Astrocyte of the hippocampus (primary cell): ENCODE data around the gene C19orf38.
"Not testable (repeated sequence)": the region's sequence is repeated elsewhere in the genome, so short reads cannot be mapped to it uniquely, and the experiment has no call there.

Experiments
- DNase-seq: peaks from one replicate; pipeline ENCODE4 v3.0.0; 2011; ENCODE audit warnings: low read depth, low spot score

The C19orf38 gene

DNA sequence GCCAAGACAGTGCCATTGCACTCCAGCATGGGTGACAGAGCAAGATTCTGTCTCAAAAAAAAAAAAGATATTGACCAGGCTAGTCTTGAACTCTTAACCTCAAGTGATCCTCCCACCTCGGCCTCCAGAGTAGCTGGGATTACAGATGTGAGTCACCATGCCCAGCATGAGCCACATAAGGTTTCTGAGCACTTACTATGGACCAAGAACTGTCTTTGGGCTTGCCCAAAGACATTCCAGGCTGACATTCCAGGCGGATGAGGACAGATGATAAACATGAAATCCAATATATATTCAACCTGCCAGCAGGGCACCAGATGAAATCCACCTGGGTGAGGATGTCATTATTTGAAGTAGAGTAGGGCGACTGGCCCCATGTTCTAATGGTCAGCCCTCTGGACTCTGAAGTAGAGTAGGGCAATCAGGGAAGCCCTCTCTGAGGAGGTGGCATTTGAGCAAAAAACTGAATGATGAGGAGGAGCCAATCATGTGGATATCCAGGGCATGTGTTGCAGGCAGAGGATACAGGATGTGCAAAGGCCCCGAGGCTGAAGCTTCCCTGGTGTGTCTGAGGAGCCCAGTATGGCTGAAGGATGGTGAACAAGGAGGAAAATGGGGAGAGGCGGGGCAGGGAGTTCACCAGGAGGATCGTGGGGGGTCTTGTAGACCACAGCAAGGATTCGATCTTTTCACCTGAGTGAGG lies 4.0 kb downstream of the C19orf38 start:
- peak; percentile 56 for DNase-seq

DNA sequence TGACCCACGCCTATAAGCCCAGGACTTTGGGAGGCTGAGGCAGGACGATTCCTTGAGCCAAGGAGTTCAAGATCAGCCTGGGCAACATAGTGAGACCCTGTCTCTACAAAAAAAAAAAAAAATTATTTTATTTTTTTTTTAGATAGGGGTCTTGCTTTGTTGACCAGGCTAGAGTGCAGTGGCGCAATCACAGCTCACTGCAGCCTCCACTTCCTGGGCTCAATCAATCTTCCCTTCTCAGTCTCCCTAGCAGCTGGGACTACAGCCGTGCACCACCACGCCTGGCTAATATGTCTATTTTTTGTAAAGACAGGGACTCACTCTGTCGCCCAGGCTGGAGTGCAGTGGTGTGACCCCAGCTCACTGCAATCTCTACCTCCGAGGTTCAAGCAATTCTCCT lies 4.7 kb downstream of the C19orf38 start:
- no peak for DNase-seq

DNA sequence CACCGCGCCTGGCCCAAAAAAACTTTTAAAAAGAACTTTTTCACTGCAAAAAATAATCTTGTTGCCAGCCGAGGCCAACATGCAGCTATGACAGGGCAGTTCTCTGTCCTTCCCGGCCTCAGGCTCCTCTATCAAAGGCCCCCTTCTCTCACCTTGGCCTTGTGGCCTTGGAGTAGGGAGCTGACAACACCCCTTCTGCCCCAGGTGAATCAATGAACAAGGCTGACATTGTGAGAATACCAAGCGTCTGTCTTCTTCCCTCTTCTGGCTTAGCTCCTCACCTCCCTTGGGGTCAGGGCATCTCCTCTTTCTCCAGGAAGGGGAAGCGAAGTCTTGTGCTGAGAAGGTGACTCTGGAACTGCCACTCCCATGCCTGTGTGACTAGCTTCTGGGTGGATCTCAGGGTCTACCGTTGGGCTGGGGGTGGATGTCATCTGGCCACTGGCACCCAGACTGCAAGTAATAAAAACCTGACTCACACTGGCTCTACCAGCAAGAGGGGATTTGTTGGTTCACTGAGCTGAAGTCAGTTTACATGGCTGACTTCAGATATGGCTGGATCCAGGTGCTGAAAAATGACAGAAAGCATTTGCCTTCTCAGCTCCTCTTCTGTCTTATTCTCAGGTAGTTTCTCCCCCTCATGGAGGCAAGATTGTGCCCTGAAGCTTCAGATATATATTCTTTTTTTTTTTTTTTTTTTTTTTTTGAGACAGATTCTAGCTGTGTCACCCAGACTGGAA lies 6.3 kb downstream of the C19orf38 start:
- no peak for DNase-seq

DNA sequence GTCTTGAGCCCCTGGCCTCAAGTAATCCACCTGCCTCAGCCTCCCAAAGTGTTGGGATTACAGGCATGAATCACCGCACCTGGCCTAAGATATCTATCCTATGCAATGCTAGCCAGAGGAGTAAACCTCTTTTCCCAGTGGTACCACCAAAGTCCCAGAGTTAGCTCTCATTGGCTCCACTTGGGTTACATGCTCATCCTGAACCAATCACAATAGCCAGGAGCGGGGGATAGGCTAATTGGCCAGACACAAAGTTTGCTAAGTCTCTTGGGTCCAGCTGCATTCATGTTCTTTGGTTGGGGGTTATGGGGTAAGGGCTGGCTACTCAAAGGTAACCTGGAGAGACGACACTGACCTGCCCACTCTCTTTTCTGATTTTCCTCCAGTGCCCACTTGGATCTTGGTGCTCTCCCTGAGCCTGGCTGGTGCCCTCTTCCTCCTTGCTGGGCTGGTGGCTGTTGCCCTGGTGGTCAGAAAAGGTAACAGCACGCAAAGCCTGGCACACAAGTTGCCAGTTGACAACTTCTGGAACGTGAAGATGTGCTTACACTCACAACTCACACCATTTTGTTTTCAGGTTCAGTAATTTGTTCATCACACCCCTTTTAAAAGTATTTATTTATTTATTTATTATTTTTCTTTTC lies 7.8 kb downstream of the C19orf38 start:
- DNase-seq, result no peak

DNA sequence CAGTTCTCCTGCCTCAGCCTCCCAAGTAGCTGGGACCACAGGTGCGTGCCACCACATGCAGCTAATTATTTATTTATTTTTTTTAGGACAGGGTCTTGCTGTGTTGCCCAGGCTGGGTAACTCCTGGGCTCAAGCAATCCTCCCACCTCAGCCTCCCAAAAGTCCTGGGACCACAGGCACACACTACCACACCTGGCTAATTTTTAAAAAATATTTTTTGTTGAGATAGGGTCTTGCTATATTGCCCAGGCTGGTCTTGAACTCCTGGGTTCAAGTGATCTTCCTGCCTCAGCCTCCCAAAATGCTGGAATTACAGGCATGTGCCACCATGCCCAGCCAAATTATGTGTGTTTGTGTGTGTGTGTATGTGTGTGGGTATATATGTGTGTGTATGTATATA lies 8.7 kb downstream of the C19orf38 start:
- DNase-seq, result not testable (repeated sequence)

DNA sequence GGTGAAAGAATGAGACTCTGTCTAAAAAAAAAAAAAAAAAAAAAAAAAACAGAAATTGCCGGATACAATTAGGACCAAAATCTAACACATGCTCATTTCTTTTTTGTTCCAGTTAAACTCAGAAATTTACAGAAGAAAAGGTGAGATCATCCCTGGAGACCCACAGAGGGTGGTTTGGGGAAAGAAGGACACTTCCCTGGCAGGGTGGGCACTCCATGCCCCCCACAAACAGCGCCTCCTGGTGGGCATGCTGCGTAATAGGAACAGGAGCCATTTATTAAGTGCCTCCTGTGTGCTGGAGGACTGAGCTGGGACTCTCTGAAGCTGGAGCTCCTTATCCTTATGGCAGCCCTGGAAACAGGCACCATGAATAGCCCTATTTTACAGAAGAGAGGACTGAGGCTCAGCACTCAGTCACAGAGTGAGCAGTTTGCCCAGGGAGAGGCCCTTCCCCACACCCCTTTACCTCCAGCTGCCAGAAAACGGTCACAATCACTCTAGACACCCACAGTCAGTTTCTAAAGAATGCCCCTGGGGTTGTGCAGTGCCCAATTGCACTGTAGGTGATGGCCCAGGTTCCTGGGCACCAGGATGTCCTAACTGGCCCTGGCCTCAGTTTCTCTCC lies 10.1 kb downstream of the C19orf38 start:
- DNase-seq, result no peak

DNA sequence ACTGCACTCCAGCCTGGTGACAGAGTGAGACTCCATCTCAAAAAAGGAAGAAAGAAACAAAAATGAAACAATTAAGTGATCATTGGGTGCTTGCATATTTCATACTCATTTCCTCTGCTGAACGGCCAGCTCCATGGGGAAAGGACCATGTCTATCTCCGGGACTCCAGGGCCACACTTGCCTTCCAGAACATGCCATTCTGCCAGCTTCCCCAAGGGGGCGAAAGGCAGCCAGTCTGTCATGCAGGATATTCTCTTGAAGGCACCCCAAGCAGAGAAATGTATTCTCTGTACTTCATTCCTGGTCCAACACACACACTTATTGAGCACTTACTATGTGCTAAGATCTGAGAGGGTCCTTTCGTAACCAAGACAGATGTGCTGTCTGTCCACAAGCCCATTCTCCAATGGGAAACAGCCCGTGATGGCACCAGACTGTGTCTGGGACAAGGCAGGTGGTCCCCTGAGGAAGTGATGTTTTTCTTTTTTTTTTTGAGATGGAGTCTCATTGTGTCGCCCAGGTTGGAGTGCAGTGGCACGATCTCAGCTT lies 13.0 kb downstream of the C19orf38 start:
- no peak for DNase-seq

DNA sequence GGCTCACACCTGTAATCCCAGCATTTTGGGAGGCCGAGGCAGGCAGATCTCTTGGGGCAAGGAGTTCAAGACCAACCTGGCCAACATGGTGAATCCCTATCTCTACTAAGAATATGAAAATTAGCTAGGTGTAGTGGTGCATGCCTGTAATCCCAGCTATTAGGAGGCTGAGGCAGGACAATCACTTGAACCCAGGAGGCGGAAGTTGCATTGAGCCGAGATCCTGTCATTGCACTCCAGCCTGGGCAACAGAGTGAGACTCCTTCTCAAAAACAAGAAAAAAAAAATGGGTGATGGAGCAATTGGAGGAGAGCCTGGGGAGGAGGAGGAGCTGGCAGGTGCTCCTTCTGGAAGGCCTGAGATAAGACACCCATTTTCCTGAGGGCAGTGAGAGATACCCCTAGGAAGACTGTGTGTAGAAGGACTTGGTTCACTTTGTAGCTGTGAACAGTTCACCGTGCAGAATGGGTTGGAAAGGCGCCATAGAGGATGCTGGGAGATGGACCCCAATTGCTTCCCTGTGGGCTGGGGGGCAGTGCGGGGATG lies 14.4 kb downstream of the C19orf38 start:
- no peak for DNase-seq

DNA sequence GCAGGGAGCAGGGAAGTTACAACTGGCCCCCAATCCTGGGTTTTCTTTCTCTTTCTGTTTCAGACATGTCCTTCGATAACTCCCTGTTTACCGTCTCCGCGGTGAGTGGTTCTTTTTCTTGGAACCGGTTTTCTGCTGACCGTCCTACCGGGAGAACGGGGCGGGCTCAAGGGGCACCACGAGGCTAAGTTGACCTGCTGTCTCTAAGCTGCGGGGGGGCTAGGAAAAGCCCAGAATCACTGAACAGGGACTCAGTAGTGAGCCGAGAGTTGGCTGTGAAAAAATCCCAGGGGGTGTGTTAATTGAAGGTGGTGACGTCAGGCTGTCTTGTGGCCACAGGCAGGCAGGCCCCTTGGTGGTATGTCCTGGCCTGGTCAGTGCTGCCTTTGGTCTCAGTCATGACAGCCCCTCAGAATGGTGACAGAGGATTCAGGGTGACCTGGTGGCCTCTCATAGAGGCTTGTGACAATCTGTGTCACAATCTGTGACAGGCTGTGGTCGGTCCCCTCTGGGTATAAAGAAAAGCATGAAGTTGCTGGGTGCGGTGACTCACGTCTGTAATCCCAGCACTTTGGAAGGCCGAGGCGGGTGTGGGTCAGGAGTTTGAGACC lies 15.0 kb downstream of the C19orf38 start:
- DNase-seq, result peak; percentile 89

DNA sequence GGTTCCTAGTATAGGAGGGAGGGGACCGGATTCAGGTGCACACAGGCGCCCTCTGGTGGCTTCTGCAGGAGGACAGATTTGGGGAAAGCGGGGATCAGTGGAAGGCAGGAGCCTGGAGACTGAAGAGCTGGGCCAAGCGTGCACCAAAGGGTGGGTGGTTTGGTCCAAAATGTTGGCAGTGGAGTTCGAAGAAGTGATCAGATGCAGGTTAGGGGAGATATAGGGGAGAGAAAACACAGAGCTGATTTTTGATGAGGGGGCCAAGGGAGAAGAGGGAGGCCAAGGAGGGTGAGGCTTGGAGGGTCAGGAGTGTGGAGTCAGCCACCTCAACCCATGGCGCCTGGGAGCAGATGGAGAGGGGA lies 16.3 kb downstream of the C19orf38 start:
- peak; percentile 87 for DNase-seq

DNA sequence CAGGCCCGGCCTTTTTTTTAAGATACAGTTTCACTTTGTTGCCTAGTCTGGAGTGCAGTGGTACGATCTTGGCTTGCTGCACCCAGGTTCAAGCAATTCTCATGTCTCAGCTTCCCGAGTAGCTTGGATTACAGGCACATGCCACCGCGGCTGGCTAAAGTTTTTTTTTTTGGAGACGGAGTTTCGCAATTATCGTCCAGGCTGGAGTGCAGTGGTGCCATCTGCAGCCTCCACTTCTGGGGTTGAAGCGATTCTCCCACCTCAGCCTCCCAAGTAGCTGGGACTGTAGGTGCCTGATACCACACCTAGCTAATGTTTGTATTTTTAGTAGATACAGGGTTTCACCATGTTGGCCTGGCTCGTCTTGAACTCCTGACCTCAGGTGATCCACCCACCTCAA lies 18.3 kb downstream of the C19orf38 start:
- DNase-seq, result no peak

DNA sequence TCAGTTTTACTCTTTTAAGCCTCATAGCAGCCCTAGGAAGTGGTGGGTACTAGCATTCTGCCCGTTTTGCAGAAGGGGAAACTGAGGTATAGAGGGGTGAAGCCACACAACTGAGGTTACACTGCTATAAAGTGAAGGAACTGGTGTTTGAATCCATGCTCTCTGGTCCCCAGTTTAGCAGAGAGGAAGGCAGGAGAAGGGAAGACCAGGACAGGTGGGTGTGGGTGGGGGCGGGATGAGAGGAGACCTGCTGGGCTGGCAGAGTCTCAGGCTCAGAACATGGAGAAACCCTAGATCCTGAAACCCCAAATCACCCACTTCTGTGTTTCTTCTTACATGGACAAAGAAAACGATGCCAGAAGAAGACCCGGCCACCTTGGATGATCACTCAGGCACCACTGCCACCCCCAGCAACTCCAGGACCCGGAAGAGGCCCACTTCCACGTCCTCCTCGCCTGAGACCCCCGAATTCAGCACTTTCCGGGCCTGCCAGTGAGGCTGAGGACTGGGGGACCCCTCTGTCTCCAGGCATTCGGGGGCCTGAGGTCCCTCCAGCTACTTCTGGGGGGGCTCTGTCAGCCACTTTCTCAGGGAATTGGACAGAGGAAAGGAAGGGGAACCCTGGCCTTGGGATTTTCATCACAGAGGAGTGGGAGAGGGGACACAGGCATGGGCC lies 20.8 kb downstream of the C19orf38 start:
- DNase-seq, result no peak

DNA sequence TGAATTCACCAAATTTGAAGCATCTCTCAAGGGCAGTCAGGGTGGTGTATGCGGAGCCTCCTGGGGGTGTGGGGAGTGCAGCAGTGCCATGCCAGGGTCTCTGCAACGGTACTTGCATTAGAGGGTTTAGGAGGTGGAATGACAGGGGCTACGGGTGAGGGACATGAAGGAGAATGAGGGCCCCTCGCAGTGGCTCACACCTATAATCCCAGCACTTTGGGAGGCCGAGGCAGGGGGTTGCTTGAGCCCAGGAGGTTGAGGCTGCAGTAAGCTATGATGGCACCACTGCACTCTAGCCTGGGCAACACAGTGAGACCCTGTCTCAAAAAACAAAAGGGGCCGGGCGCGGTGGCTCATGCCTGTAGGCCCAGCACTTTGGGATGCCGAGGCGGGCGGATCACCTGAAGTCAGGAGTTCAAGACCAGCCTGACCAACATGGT lies 21.7 kb downstream of the C19orf38 start:
- not testable (repeated sequence) for DNase-seq

DNA sequence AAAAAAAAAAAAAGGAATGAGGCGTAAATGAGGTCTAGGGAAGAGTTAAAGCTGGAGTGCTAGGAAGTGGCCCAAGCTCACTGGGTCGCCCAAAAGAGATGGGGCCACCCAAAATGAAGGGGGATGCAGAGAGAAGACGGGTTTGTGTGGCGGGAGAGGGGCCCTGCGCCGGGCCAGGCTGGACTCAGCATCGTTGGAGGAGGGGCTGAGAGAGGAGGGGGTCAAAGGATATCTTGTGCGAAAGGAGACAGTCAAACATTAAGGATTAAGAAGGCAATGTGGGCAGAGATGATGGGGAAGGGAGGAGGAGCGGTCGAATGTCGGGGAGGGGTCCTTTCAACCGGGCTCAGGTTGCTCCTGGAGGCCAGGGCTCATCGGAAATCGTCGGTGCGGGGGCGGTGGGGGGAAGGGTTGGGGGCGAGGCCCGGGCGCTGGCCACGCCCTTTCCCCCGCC lies 22.3 kb downstream of the C19orf38 start:
- DNase-seq, result no peak

DNA sequence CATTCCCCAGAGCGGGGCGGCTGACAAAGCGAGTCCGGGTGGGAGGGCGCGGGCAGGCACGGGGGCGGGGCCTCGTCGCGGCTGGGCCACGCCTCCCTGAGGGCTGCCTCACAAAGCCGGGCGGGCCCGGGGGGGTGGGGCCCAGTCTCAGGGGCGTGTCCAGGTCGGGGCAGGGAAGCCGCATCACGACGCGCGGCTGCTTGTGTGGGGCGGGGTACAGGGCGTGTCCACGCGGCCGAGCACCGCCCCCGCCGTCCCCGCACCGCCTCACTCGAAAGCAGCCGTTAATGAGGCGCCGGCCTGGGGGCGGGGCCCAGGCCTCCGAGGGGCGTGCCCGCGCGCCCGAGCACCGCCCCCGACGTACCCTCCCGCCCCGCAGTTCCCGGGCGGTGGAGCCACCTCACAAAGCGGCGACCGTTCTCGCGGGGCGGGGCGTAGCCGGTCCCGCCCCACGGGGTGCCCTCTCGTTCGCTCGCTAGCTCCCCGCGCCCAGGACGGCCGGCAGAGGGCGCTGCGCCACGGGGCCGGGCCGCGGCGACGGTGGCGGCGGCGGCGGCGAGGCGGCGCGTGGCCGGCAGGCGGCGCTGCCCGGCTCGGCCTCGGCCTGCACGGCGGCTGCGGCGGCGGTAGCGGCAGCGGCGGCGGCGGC lies 22.9 kb downstream of the C19orf38 start, which contains the start of gene CARM1:
CARM1 (plus strand) TSS at position 599 of the 649 bp plus-strand sequence. CDS start 150 bp downstream, outside the sequence.
- DNase-seq, result peak; percentile 100

DNA sequence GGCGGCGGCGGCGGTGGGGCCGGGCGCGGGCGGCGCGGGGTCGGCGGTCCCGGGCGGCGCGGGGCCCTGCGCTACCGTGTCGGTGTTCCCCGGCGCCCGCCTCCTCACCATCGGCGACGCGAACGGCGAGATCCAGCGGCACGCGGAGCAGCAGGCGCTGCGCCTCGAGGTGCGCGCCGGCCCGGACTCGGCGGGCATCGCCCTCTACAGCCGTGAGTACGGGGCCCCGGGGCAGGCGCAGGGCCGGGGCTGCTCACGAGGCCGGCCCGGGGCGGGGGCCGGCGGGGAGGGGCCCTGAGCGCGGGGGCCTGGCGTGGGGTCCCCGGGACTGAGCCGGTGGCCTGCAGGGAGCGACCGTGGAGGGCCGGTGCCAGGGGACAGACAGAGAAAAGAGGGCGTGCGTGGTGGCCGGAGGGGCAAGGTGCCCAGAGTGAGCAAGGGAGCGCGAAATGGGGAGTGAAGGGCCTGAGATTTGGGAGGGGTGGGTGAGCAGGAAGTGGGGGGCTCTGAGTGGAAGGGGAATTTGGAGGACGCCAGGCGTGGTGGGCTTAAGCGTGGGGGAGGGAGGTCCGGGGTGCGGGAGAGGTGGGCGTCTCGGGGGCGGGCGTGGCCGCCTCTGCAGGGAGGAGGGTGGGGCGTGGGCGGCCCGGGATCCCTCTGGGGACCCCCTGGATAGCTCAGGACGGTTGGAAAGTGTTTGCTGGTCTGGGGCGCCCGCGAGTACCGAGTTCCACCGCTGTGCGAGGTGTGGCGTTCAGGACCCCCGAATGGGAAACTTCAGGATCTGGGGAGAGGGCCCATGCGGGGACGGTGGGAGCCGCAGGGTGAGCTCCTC lies 23.7 kb downstream of the C19orf38 start:
- DNase-seq, result peak; percentile 59

DNA sequence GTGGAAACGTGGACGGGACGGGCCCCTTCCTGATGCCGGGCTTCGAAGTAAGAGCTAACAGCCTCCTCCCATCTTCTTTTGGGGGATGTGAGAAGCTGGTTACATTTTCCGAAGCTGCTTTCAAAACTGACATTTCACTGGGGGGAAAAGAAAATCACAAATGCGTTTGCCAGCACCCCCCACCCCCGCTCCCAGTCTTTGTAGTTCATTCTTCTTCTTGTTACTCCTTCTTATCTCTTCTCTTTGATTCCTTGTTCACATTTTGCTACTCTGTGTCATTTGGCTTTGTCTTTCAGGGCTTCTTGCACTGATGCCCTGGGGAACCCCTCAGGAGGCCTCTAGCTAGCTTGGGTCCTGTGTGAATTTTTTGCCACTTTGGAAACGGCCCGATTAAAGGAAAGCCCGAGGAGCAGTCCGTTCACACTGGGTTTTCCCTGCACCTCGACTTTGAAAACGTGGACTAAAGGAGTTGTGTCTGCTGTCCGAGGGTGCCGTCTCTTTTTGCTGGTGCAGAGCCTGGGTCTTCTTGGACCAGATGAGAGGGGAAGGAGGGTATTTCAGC lies 24.4 kb downstream of the C19orf38 start:
- peak; percentile 33 for DNase-seq

DNA sequence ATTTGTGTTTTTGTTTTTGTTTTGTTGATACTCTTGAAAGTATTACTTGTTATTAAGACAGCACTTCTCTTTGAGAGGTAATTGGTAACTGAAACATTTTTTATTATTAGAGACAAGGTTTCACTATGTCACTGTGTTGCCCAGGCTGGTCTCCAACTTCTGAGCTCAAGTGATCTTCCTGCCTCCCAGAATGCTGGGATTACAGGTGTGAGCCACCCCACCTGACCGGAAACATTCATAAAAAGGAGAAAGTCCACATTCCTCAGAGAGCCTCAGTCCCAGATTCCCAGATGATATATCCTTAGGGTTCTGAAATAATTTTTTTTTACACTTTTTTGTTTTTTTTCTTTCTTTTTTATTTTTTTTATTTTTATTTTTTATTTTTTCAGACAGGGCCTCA lies 25.8 kb downstream of the C19orf38 start:
- DNase-seq, result no peak
